OCI-LY3 (cell line): Measurements from ENCODE around the gene PTPN1.
"Not testable (repeated sequence)": the region's sequence is repeated elsewhere in the genome, so short reads cannot be mapped to it uniquely, and the experiment has no call there.

Experiments used
- H2AFZ ChIP-seq: fragments of 200-600, 300-600 bp; shearing (Covaris generic); 2 replicates; pipeline ENCODE4 v1.6.0; 2014; ENCODE audit warnings: antibody characterized with exemption, low read depth, low read length
- H3K27ac ChIP-seq: fragments of 200-600, 300-600 bp; sonication (generic); 2 replicates; pipeline ENCODE4 v1.5.1; 2014; ENCODE audit warnings: mild to moderate bottlenecking, low read length, moderate library complexity, mixed read lengths
- H3K27me3 ChIP-seq: fragments of 200-600, 300-600 bp; sonication (generic); 2 replicates; pipeline ENCODE4 v1.6.1; 2014; ENCODE audit warnings: low read depth, low read length, mixed read lengths
- H3K36me3 ChIP-seq: fragments of 200-600, 300-600 bp; sonication (generic); replicated peaks from 2 replicates; pipeline ENCODE3; 2014; ENCODE audit warnings: low read depth, low read length, mixed read lengths
- H3K4me1 ChIP-seq: fragments of 300-600, 200-600 bp; sonication (generic); 2 replicates; pipeline ENCODE4 v1.6.1; 2014; ENCODE audit warnings: low read length, mixed read lengths
- H3K4me2 ChIP-seq: fragments of 200-600, 300-600 bp; sonication (generic); 2 replicates; pipeline ENCODE4 v1.6.1; 2014; ENCODE audit warnings: low read length, mixed read lengths
- H3K4me3 ChIP-seq: fragments of 300-600, 200-600 bp; sonication (generic); 2 replicates; pipeline ENCODE4 v1.5.1; 2014; ENCODE audit warnings: antibody characterized with exemption, mild to moderate bottlenecking, low read length, moderate library complexity
- H3K79me2 ChIP-seq: fragments of 300-600, 200-600 bp; shearing (Covaris generic); 2 replicates; pipeline ENCODE4 v1.6.1; 2014; ENCODE audit warnings: mild to moderate bottlenecking, low read length, mixed read lengths
- H3K9ac ChIP-seq: fragments of 300-600, 200-600 bp; shearing (Covaris generic); 2 replicates; pipeline ENCODE4 v1.6.0; 2014; ENCODE audit warnings: mild to moderate bottlenecking, low read length, moderate library complexity
- H3K9me3 ChIP-seq: fragments of 200-600, 300-600 bp; shearing (Covaris generic); 2 replicates; pipeline ENCODE4 v1.6.1; 2014; ENCODE audit warnings: low read length, mixed read lengths; ENCODE audit not compliant: insufficient read depth
- H4K20me1 ChIP-seq: fragments of 200-600, 300-600 bp; sonication (generic); 2 replicates; pipeline ENCODE4 v1.6.1; 2016; ENCODE audit warnings: low read length, mixed read lengths; ENCODE audit not compliant: insufficient read depth
- EZH2phosphoT487 ChIP-seq: fragments of 200-600 bp; shearing (Covaris generic); IDR thresholded peaks from 2 replicates; pipeline ENCODE4 v1.6.1; 2018; ENCODE audit warnings: antibody characterized with exemption, mixed run types, low read depth
- TF ChIP-seq, protein P1 (sequence below): fragments of 200-600, 300-600 bp; sonication (generic); IDR thresholded peaks from 2 replicates; pipeline ENCODE4 v1.5.1; 2014; ENCODE audit warnings: antibody characterized with exemption, low read length, low read depth

The PTPN1 gene

DNA sequence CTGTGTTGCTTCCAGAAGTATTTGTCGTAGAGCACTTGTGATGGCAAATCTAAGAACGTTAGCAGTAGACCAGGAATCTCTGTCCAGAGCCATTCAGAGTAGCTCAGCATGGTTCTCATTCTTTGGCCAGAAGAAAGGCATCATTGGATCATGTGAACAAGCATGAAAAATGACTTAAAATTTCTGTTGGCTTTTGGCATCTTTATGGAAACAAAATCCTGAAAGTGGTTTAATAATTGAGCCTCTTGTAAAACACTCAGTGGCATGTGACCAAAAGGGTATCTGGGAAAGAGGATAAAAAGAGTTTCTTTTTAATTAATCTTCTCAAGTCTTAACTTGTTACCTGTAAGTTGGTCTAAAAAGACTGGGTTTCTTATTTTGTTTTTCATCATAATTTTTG is 55.2 kb downstream of the PTPN1 start:
- Histone ChIP-seq H3K9ac (no peak overlapping the region), H2AFZ (no peak overlapping the region), H3K4me3 (no peak overlapping the region), H4K20me1 (peaks cover 69% of the 10 kb centered on the region), H3K4me1 (peaks cover 98% of the 10 kb centered on the region), H3K9me3 (no peaks in the 10 kb centered on the region), H3K4me2 (no peak overlapping the region), H3K27ac (peak overlapping the region; percentile 9; the same call in 1 of the 2 replicates), H3K36me3 (peaks cover 82% of the 10 kb centered on the region), H3K27me3 (no peaks in the 10 kb centered on the region), H3K79me2 (peaks cover 94% of the 10 kb centered on the region)
- TF ChIP-seq EZH2phosphoT487, result no peak

DNA sequence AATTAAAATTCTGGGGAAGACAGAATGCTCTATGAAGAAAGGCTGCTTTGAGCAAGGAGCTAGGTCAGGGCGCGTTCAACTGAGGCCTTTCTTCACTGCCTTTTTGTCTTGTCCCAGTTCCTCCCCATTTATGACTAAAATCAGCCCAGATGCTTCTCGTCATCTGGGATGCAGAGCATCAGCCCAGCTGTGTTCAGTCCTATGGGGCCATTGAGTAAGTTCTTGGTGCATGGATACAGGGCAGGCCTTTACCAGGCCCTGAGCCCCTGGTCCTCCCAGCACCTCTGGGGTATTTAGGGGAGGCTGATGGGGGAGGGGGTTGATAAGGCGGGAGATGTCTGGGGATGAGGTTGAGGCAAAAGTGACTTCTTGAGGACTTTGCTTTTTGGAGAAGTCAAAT is 55.7 kb downstream of the PTPN1 start:
- Histone ChIP-seq H2AFZ (no peak overlapping the region), H3K79me2 (peaks cover 94% of the 10 kb centered on the region), H3K27ac (peak overlapping the region; percentile 9; the same call in 1 of the 2 replicates), H3K4me1 (peaks cover 98% of the 10 kb centered on the region), H4K20me1 (peaks cover 69% of the 10 kb centered on the region), H3K27me3 (no peaks in the 10 kb centered on the region), H3K4me2 (no peak overlapping the region), H3K9me3 (no peaks in the 10 kb centered on the region), H3K9ac (no peak overlapping the region), H3K36me3 (peaks cover 81% of the 10 kb centered on the region), H3K4me3 (no peak overlapping the region)
- TF ChIP-seq, protein P1, sequence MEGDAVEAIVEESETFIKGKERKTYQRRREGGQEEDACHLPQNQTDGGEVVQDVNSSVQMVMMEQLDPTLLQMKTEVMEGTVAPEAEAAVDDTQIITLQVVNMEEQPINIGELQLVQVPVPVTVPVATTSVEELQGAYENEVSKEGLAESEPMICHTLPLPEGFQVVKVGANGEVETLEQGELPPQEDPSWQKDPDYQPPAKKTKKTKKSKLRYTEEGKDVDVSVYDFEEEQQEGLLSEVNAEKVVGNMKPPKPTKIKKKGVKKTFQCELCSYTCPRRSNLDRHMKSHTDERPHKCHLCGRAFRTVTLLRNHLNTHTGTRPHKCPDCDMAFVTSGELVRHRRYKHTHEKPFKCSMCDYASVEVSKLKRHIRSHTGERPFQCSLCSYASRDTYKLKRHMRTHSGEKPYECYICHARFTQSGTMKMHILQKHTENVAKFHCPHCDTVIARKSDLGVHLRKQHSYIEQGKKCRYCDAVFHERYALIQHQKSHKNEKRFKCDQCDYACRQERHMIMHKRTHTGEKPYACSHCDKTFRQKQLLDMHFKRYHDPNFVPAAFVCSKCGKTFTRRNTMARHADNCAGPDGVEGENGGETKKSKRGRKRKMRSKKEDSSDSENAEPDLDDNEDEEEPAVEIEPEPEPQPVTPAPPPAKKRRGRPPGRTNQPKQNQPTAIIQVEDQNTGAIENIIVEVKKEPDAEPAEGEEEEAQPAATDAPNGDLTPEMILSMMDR, result no peak
- TF ChIP-seq EZH2phosphoT487, result no peak

DNA sequence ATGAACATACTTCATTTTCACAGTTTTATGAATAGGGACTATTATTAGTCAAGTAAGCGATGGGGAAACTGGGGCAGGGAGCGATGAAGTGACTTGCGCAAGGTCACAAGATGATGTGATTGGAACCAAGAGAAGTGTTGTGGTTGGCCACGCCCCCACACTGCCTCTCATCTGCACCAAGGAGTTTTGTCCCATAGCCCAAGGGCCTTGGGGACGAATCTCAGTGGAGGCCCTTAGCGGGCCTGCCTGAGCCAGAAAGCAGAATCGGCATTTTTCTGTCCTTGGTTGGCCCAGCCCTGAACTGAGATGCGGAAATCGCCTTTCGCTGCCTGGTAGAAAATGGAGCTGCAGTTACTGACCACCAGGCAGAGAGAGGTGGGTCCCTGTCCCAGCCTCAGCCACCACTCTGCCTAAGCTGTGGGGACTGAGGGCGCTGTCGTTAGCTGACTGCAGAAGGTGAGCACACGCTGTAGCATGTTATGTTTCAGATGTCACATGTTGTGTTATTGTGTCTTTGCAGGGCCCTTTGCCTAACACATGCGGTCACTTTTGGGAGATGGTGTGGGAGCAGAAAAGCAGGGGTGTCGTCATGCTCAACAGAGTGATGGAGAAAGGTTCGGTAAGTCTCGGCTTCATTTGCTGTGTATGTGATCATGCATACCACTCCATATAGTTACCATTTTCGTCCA is 57.8 kb downstream of the PTPN1 start:
- Histone ChIP-seq H4K20me1 (peaks cover 73% of the 10 kb centered on the region), H3K36me3 (peaks cover 86% of the 10 kb centered on the region), H3K9ac (no peak overlapping the region), H3K79me2 (peaks cover 95% of the 10 kb centered on the region), H3K4me2 (no peak overlapping the region), H3K27ac (peak overlapping the region; percentile 97), H2AFZ (no peak overlapping the region), H3K27me3 (no peaks in the 10 kb centered on the region), H3K9me3 (no peaks in the 10 kb centered on the region), H3K4me3 (no peak overlapping the region), H3K4me1 (peaks cover 98% of the 10 kb centered on the region)
- TF ChIP-seq EZH2phosphoT487, result no peak
- TF ChIP-seq, protein P1, result no peak

DNA sequence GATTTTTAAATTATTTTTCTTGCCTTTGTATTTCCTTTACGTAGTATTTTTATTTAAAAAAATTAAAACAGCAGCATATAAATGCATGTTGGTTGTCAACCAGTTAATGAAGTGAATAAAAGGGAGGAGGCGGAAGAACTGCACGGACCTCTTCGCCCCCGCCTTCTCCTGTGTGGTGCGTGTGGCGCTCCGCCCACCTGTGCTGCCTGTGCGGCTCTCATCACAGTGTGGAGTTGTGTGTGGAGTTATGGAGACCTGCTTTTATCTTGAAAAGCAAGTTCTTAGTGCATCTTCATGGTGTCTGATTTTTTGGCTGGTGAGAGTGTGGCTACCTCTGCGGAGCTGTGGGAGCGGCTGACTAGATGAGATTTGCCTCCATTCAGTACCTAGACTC is 58.4 kb downstream of the PTPN1 start:
- Histone ChIP-seq H3K4me3 (no peak overlapping the region), H3K27me3 (no peaks in the 10 kb centered on the region), H4K20me1 (peaks cover 73% of the 10 kb centered on the region), H3K4me1 (peaks cover 98% of the 10 kb centered on the region), H3K9me3 (no peaks in the 10 kb centered on the region), H3K4me2 (peak overlapping the region; percentile 80), H2AFZ (no peak overlapping the region), H3K9ac (no peak overlapping the region), H3K79me2 (peaks cover 95% of the 10 kb centered on the region), H3K36me3 (peaks cover 86% of the 10 kb centered on the region), H3K27ac (peak overlapping the region; percentile 97)
- TF ChIP-seq, protein P1, result no peak
- no peak for TF ChIP-seq EZH2phosphoT487

DNA sequence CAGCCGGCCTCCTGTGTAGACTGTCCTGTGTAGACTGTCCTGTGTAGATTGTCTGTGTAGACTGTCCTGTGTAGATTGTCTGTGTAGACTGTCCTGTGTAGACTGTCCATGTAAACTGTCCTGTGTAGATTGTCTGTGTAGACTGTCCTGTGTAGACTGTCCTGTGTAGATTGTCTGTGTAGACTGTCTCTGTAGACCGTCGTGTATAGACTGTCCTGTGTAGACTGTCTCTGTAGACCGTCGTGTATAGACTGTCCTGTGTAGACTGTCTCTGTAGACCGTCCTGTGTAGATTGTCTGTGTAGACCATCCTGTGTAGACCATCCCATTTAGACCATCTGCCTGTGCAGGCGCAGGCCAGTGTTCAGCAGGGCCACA is 59.3 kb downstream of the PTPN1 start:
- Histone ChIP-seq H3K36me3 (peaks cover 89% of the 10 kb centered on the region), H3K4me2 (peak overlapping the region; percentile 80), H3K9ac (peak overlapping the region; percentile 84), H3K4me3 (peak overlapping the region; percentile 56), H3K4me1 (peaks cover 88% of the 10 kb centered on the region), H3K27ac (peak overlapping the region; percentile 97), H3K79me2 (peaks cover 95% of the 10 kb centered on the region), H4K20me1 (peaks cover 74% of the 10 kb centered on the region)
- not testable (repeated sequence) for H3K9me3 ChIP-seq, H3K27me3 ChIP-seq, H2AFZ ChIP-seq
